Ovary (tissue), 3 donors: ENCODE data around the gene ZMIZ1.

Source experiments
- POLR2A ChIP-seq: fragments of 450-650 bp; IDR thresholded peaks from one replicate; pipeline ENCODE4 v1.6.1; 2017; ENCODE audit warnings: antibody characterized with exemption, mild to moderate bottlenecking, moderate library complexity
- TF ChIP-seq, protein P1 (sequence below), 3 donors: fragments of 450-650 bp in 2 of 3; fragments of 200-600 bp in 1 of 3; IDR thresholded peaks; one replicate each; pipeline versions ENCODE4 v1.5.1 to v1.8.0; 2016 to 2022; ENCODE audit warnings: antibody characterized with exemption in 3 of 3, mild to moderate bottlenecking in 1 of 3
- donor health status: DM: no; HTN: no; CAD: no.

DNA sequence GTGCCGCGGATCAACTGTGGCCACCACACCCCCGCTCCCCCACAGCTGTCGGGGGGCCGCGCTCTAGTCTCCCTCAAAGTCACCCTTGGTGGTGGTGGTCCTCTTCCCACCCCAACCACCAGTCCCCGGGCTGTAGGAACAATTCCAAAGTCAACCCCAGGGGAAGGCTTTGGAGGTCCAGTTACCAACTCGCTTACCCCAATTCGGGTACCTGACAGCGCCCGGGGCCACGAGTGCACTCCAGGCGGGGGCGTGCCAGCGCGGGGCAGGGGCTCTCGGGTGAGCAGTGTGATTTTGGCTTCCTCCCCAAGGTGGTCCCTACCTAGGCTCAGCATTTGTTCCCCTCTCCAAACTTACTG, 584 bp upstream of the ZMIZ1 start:
- TF ChIP-seq, protein P1, sequence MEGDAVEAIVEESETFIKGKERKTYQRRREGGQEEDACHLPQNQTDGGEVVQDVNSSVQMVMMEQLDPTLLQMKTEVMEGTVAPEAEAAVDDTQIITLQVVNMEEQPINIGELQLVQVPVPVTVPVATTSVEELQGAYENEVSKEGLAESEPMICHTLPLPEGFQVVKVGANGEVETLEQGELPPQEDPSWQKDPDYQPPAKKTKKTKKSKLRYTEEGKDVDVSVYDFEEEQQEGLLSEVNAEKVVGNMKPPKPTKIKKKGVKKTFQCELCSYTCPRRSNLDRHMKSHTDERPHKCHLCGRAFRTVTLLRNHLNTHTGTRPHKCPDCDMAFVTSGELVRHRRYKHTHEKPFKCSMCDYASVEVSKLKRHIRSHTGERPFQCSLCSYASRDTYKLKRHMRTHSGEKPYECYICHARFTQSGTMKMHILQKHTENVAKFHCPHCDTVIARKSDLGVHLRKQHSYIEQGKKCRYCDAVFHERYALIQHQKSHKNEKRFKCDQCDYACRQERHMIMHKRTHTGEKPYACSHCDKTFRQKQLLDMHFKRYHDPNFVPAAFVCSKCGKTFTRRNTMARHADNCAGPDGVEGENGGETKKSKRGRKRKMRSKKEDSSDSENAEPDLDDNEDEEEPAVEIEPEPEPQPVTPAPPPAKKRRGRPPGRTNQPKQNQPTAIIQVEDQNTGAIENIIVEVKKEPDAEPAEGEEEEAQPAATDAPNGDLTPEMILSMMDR (IDR thresholded peaks at IDR 0.05) = no peak
- TF ChIP-seq POLR2A = no peak
